ENCODE data around the gene PRKN.
"Not testable (repeated sequence)": the region's sequence is repeated elsewhere in the genome, so short reads cannot be mapped to it uniquely, and the experiment has no call there.

Gene PRKN

DNA sequence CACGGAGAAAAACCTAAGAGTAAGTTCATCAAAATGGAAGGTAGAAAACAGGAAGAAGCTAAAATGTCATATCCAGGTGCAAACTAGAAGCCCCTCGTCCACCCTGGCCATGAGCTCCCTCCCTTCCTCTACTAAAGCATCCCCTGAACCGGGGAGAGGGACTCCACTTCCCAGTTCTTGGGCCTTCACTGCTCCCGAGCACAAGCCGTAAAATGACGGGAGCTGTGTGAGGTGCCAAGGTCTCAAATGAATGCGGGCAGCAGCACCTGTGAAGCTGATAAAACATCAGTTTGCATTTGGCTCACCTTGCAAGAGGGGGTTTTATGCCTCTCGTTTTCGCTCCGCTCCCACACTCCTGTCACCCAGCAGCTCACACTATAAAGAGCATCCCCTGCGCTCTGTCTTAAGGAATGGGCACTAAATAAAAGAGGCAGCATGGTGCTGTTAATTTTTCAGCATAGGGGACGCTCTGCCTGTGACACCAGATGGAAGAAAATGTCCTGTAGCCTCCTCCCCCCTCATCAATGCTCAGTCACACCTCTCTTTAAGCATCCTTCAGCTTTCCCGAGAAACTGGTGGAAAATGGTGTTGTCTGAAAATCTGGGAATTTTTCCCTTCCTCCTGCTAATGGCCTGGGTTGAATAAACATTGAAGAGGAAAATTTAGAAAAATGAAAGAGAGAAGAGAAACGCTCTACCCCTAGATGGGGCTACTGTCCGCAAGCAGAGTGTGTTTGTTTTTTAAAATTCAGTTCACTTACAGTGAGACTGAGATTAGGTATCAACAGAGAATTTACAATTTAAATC lies 890.7 kb downstream of the PRKN start:
- Histone ChIP-seq H3K4me1 (ENCODE audit: insufficient read depth, low read length) (peaks cover 7% of the 10 kb centered on the region), H3K9me3 (ENCODE audit: control insufficient read depth, insufficient read depth, low read length) (no peaks in the 10 kb centered on the region), H3K9ac (ENCODE audit: low read depth, low read length) (no peak overlapping the region), H3K36me3 (ENCODE audit: insufficient read depth, low read length) (no peaks in the 10 kb centered on the region)

DNA sequence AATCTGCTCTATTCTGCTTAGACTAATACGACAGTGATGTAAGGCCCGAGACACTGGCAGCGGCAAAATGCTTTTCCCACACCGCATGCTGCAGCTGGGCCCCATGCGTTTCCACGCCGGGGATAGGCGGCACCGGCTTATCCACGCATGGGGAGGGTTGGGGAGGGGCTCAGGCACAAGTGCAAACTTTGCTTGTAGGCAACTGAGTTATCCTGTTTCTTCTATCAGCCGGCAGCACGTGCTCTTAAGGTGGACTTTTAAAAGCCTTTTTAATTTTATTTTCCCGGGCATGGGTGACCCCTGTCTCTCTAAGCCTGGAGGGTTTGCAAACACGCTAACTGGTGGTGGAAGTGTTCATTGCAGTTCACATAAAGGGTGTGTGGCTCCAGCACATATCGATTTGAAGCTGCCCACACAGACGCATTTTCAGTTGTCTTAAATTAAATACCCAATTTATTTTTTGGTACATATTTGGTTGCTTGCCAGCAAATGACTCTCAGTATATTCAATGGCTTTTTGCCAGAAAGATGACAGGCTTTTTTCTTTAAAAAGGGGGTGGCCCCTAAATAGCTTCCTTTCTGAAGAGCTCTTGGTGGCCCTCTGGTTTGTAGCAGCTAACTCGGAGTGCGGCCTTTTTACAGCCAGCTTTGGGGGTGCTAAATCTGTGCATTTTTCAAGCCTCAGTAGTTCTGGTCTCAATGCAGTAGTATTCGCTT lies 891.9 kb downstream of the PRKN start:
- no peak overlapping the region for H3K9ac ChIP-seq (ENCODE audit: low read depth, low read length)
- no peaks in the 10 kb centered on the region for H3K9me3 ChIP-seq (ENCODE audit: control insufficient read depth, insufficient read depth, low read length)
- H3K36me3 ChIP-seq (ENCODE audit: insufficient read depth, low read length), result no peaks in the 10 kb centered on the region
- peaks cover 7% of the 10 kb centered on the region for H3K4me1 ChIP-seq (ENCODE audit: insufficient read depth, low read length)

DNA sequence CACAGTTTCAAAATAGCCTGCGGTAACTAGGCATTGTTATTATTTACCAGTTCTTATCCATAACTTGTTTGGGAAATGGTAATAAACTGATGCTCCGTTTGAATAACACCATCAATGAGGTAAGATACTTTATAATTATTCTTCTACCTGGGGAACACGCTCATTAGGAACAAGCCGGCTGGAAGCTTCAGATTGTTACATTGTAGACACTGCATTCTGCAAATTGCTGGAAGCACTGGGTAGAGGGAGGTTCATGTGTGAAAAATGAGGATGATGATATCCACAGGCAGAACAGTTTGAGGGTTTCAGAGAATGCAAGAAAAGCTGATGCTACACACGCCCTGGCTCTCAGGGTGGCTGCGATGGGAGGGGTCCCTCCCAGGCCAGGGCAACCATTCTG lies 893.1 kb downstream of the PRKN start:
- H3K4me1 ChIP-seq (ENCODE audit: insufficient read depth, low read length), result peaks cover 7% of the 10 kb centered on the region
- H3K9ac ChIP-seq (ENCODE audit: low read depth, low read length), result no peak overlapping the region
- no peaks in the 10 kb centered on the region for H3K9me3 ChIP-seq (ENCODE audit: control insufficient read depth, insufficient read depth, low read length)
- H3K36me3 ChIP-seq (ENCODE audit: insufficient read depth, low read length), result no peaks in the 10 kb centered on the region

DNA sequence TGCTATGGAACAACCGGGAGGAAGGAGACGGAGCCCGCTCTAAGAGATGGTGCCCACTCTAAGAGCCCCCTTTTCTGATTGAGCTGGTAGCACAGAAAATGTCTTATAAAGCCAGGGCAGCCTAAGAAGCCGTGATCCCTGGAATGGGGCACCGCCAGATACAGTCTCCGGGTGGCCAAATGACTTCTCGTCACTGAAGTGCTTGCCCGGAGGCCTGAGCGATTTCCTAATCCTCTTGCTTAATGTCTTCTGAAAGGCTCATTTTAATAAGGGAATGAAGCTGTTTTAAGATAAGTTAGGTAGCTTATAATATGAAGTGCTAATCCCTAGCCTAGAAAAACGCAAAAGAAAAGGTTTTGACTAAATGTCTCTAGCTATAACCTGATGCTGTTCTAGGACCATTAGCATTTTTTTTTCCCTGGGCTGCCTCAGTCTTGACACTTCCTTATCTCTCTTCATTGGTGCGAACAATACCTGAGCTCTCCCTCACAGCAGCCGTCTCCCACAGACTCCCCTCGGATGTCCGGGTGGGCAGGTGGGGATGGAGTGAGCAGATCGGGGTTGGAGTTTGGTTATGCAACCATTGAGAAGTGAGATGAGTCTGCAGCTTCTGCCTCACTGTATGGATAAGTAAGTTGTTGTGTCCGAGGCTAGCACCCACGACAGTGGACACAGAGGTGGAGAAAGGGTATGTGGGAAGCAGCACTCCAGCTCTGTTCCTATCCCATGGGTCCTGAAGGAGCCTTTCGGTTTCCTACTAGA lies 894.3 kb downstream of the PRKN start:
- peaks cover 7% of the 10 kb centered on the region; the same call in 1 of the 2 replicates for H3K4me1 ChIP-seq (ENCODE audit: insufficient read depth, low read length)
- H3K9ac ChIP-seq (ENCODE audit: low read depth, low read length), result no peak overlapping the region
- H3K9me3 ChIP-seq (ENCODE audit: control insufficient read depth, insufficient read depth, low read length), result no peaks in the 10 kb centered on the region
- no peaks in the 10 kb centered on the region for H3K36me3 ChIP-seq (ENCODE audit: insufficient read depth, low read length)

DNA sequence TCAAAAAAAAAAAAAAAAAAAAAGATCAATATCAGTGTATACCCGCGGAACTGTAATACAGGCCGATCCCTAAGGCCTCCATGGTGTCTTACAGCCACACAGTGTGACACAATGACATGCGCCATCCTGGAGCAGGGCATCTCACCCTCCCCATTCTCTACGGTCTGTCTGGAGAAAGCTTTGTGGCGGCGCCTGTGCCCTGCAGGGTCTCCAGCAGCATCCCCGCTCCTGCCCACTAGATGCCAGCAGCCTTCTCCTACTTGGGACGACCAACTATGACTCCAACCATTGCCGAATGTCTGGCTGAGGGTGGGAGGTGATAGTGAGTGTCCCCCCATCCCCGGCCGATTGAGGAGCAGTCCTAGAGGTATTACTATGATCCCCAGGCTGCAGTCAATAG lies 894.9 kb downstream of the PRKN start:
- Histone ChIP-seq H3K4me1 (ENCODE audit: insufficient read depth, low read length) (peaks cover 3% of the 10 kb centered on the region; the same call in 1 of the 2 replicates), H3K36me3 (ENCODE audit: insufficient read depth, low read length) (no peaks in the 10 kb centered on the region), H3K9ac (ENCODE audit: low read depth, low read length) (no peak overlapping the region), H3K9me3 (ENCODE audit: control insufficient read depth, insufficient read depth, low read length) (no peaks in the 10 kb centered on the region)

DNA sequence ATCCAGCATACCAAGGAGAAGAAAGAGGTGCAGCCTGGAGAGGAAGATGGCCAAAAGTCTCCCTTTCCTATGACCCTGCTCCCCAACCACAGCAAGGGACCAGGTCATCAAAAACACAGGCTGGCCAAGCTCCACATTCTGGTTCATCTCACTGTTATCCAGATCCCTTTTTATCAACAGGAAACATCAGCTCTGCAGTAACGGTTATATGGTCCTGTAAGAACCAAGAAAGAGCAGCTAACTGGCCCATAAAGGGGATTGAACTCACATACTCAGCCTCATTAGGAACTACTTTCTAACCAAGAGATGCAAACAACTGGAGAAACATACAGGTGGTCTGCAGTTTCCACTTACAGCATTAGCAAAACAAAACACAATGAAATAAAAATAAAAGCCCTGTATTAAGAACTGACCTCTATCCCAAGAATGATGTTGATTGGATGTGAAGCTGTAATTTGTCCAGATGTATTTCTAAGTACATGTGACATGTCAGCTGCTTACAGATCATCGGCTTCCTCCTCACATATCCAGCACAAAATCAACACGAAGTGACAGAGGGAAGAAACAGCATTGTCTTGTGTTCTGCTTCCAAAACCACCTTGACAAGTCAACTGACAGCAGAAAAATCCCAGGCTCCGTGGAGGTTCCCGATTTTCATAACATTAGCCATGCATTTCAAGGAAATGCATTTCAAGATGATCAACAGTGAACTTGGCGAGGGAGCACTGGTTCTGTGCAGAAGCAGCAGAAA lies 896.5 kb downstream of the PRKN start:
- Histone ChIP-seq H3K36me3 (ENCODE audit: insufficient read depth, low read length) (no peaks in the 10 kb centered on the region), H3K4me1 (ENCODE audit: insufficient read depth, low read length) (no peaks in the 10 kb centered on the region), H3K9me3 (ENCODE audit: control insufficient read depth, insufficient read depth, low read length) (no peaks in the 10 kb centered on the region), H3K9ac (ENCODE audit: low read depth, low read length) (no peak overlapping the region)

DNA sequence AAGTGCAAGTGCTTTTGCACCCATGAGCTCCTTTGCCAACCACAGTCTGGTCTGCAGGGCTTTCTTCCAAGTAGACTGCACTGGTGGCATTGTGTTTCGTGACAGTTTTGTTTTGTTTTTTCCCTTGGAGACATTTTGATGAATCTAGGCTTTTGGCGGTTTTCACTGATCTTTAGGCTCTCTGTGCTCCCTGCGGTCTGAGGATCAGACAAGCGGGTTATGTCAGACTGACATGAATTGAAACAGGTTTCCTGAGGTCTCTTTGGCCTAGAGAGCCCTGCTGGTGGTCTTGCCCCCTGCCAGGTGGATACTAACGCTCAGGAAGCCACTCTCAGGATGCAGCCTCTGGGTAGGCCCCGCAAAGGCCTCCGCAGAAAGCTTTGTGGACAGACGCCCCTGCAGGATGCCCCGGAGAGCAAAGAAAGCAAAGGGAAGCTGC lies 898.3 kb downstream of the PRKN start:
- Histone ChIP-seq H3K9me3 (ENCODE audit: control insufficient read depth, insufficient read depth, low read length) (no peaks in the 10 kb centered on the region), H3K36me3 (ENCODE audit: insufficient read depth, low read length) (no peaks in the 10 kb centered on the region), H3K9ac (ENCODE audit: low read depth, low read length) (no peak overlapping the region), H3K4me1 (ENCODE audit: insufficient read depth, low read length) (no peaks in the 10 kb centered on the region)

DNA sequence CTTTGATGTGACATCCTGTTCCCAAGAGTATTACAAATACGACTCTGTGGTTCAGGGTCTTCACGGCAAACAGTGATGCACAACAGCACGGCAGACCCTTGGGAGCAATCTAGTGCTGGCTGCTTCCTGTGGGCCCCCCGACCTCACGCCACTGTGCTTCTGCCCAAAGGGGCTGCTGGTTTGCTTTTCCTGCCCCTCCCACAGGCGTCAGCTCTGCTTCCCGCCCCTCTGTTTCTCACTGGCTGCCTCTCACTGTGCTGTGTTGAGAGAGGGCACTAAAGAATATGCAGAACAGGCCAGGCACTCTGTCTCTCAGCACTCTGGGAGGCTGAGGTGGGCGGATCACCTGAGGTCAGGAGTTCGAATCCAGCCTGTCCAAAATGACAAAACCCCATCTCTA lies 899.2 kb downstream of the PRKN start:
- Histone ChIP-seq H3K9ac (ENCODE audit: low read depth, low read length) (no peak overlapping the region), H3K36me3 (ENCODE audit: insufficient read depth, low read length) (no peaks in the 10 kb centered on the region), H3K4me1 (ENCODE audit: insufficient read depth, low read length) (no peaks in the 10 kb centered on the region), H3K9me3 (ENCODE audit: control insufficient read depth, insufficient read depth, low read length) (no peaks in the 10 kb centered on the region)

DNA sequence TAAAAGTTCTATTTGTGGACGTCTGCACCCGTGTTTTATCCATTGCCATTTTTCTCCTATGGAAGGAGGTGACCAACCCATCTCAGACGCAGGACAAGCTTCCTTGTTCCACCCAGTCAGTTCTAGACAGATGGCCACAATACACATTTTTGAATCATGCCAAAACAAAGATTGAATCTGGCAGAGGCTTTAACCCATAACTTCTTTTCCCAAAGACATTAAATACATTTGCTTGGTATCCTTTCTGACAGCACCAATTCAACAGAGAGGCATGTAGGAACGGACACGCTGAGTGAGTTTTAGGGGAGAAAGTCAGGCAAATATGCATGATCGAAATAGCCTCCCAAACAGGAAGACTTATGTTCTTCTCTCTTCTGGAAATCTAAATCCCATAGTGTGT lies 901.1 kb downstream of the PRKN start:
- H3K36me3 ChIP-seq (ENCODE audit: insufficient read depth, low read length), result no peaks in the 10 kb centered on the region
- H3K4me1 ChIP-seq (ENCODE audit: insufficient read depth, low read length), result no peaks in the 10 kb centered on the region
- no peaks in the 10 kb centered on the region for H3K9me3 ChIP-seq (ENCODE audit: control insufficient read depth, insufficient read depth, low read length)
- H3K9ac ChIP-seq (ENCODE audit: low read depth, low read length), result no peak overlapping the region

DNA sequence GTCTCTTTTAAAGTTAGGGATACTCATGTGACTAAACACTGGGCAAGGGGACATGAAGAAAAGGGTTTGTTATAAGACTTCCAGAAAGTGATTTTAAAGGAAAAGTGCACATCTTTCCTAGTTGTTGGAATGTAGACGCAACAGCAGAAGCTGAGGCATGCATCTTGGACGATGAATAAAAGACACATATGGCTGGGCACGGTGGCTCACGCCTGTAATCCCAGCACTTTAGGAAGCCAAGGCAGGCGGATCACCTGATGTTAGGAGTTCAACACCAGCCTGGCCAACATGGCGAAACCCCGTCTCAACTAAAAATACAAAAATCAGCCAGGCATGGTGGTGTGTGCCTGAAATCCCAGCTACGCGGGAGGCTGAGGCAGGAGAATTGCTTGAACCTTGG lies 905.4 kb downstream of the PRKN start:
- H3K9me3 ChIP-seq (ENCODE audit: control insufficient read depth, insufficient read depth, low read length); H3K9ac ChIP-seq (ENCODE audit: low read depth, low read length); H3K4me1 ChIP-seq (ENCODE audit: insufficient read depth, low read length); H3K36me3 ChIP-seq (ENCODE audit: insufficient read depth, low read length): not testable (repeated sequence)

DNA sequence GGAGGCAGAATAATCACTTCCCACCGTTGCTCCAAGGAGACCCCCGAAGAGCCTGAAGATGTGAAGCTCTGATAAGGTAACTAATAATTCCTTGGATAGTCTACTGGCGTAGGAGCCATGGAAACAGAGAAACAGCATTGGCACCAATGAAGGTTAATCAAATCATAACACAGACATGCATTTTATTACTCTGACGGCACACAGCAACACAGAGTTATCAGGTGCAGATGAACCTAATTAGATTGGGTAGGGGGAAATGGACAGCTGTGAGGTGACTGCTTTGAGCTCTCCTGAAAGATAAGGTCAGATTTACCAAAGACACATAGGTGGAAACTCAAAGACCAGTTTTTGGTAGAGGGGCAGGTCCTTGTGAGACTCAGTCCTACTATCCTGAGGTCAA lies 909.7 kb downstream of the PRKN start:
- Histone ChIP-seq H3K9me3 (ENCODE audit: control insufficient read depth, insufficient read depth, low read length) (no peaks in the 10 kb centered on the region), H3K36me3 (ENCODE audit: insufficient read depth, low read length) (no peaks in the 10 kb centered on the region), H3K9ac (ENCODE audit: low read depth, low read length) (no peak overlapping the region), H3K4me1 (ENCODE audit: insufficient read depth, low read length) (no peaks in the 10 kb centered on the region)

DNA sequence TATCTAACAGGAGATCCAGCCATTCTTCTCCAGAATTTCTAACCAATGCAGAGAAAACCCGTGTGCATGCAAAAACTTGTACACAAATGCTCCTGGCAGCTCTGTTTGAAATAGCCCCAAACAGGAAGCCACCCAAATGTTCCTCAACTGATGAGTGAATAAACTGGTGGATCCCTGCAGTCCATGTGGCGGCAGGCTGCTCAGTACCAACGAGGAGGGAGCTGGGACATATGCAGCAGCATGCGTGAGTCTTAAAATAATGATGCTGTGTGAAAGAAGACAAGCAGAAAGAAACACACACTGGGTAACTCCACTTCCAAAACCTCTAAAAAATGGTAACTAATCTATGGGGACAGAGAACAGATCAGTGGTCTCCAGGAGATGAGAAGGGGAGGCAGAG lies 911.6 kb downstream of the PRKN start:
- H3K9ac ChIP-seq (ENCODE audit: low read depth, low read length), result no peak overlapping the region
- H3K9me3 ChIP-seq (ENCODE audit: control insufficient read depth, insufficient read depth, low read length), result no peaks in the 10 kb centered on the region
- H3K4me1 ChIP-seq (ENCODE audit: insufficient read depth, low read length), result no peaks in the 10 kb centered on the region
- H3K36me3 ChIP-seq (ENCODE audit: insufficient read depth, low read length), result no peaks in the 10 kb centered on the region

DNA sequence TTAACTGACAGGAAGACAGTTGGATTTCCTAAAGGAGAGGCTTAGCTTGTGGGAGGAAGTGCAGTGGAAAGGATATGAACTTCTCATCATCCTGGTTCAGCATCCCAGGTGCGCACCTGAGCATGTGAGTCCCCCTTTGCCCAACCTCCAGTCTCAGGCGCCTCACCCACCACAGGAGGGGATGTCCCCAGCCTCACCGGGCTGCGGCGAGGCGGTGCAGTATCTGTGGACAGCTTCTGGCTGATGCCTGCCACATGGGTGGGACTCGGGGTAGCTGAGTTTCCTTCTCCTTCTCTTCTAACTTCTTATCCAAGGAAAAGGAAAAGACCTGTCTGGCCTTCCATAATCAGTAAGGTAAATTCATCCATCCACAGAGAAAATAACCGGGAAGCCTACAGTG lies 914.4 kb downstream of the PRKN start:
- H3K36me3 ChIP-seq (ENCODE audit: insufficient read depth, low read length), result no peaks in the 10 kb centered on the region
- H3K4me1 ChIP-seq (ENCODE audit: insufficient read depth, low read length), result no peaks in the 10 kb centered on the region
- H3K9me3 ChIP-seq (ENCODE audit: control insufficient read depth, insufficient read depth, low read length), result no peaks in the 10 kb centered on the region
- H3K9ac ChIP-seq (ENCODE audit: low read depth, low read length), result no peak overlapping the region

DNA sequence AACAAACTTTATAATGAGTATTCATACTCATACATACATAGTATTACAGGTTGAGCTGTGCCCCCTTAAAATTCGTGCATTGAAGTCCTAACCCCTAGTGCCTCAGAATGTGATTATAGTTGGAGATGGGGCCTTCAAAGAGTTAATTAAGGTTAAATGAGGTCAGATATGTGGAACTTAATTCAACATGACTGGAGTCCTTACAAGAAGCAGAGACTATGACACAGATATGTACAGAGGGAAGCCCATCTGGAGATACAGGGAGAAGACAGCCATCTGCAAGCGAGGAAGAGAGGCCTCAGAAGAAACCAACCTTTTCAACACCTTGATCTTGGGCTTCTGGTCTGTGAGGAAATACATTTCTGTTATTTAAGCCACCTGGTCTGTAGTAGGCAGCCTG lies 917.6 kb downstream of the PRKN start:
- H3K9me3 ChIP-seq (ENCODE audit: control insufficient read depth, insufficient read depth, low read length), result no peaks in the 10 kb centered on the region

More for the DNA sequence above, 917.6 kb downstream of the PRKN start:
- Histone ChIP-seq H3K36me3 (ENCODE audit: insufficient read depth, low read length) (no peaks in the 10 kb centered on the region), H3K9ac (ENCODE audit: low read depth, low read length) (no peak overlapping the region), H3K4me1 (ENCODE audit: insufficient read depth, low read length) (no peaks in the 10 kb centered on the region)
